H1 (cell line): ENCODE results near the gene NXPH4. TPM values are rescaled to one million over a fixed set of nuclear protein-coding genes. Genes with fewer than 3 reads are reported as not detected.

Experiments
- CTCF ChIA-PET: fragments of 300-600 bp; sonication (Branson Sonifier 250); formaldehyde crosslinking; loops from one replicate; lab custom pipeline; 2021; ENCODE audit not compliant: partially characterized antibody; lab: Charles Lee
- POLR2A ChIA-PET: fragments of 300-600 bp; sonication (Branson Sonifier 250); formaldehyde crosslinking; loops from one replicate; lab custom pipeline; 2021; ENCODE audit warnings: inconsistent platforms; ENCODE audit not compliant: partially characterized antibody; lab: Charles Lee
- DNase-seq, 2 experiments: peaks; one replicate each; pipeline versions ENCODE4 v3.0.0 to v3.0.0-alpha.2; 2010 to 2022; ENCODE audit warnings: low spot score in 2 of 2, low read depth in 1 of 2, mixed read lengths in 1 of 2
- FAIRE-seq: peaks from 2 replicates; lab custom pipeline; 2011; peaks lifted over from hg19 to GRCh38; lab: Jason Lieb, UNC
- H2AFZ ChIP-seq: 2 replicates; pipeline ENCODE4 v1.8.1; 2012; ENCODE audit warnings: low read length, inconsistent platforms
- H2AK5ac ChIP-seq: 2 replicates; pipeline ENCODE4 v1.6.1; 2013; ENCODE audit warnings: low read depth, low read length
- H2BK120ac ChIP-seq: replicated peaks from 2 replicates; pipeline ENCODE3; 2013; ENCODE audit warnings: low read depth, low read length, inconsistent platforms
- H2BK12ac ChIP-seq: 2 replicates; pipeline ENCODE4 v1.6.1; 2013; ENCODE audit warnings: low read depth, low read length
- H2BK15ac ChIP-seq: 2 replicates; pipeline ENCODE4 v1.6.1; 2013; ENCODE audit warnings: low read length
- H2BK20ac ChIP-seq: 2 replicates; pipeline ENCODE4 v1.6.1; 2013; ENCODE audit warnings: low read length
- H2BK5ac ChIP-seq: 2 replicates; pipeline ENCODE4 v1.6.1; 2013; ENCODE audit warnings: low read depth, low read length
- H3K14ac ChIP-seq: 2 replicates; pipeline ENCODE4 v1.6.1; 2013; ENCODE audit warnings: inconsistent platforms; ENCODE audit not compliant: insufficient read length
- H3K18ac ChIP-seq: 2 replicates; pipeline ENCODE4 v1.6.1; 2013; ENCODE audit warnings: low read length; ENCODE audit errors: extremely low read depth
- H3K23ac ChIP-seq: 2 replicates; pipeline ENCODE4 v1.6.1; 2013; ENCODE audit warnings: inconsistent platforms; ENCODE audit not compliant: insufficient read length
- H3K23me2 ChIP-seq: 2 replicates; pipeline ENCODE4 v1.6.1; 2013; ENCODE audit warnings: low read depth, low read length
- H3K27ac ChIP-seq: 2 replicates; pipeline ENCODE4 v1.6.1; 2011; ENCODE audit warnings: low read depth, low read length, inconsistent platforms
- H3K27me3 ChIP-seq, 4 experiments: replicated peaks in 1 of 4; 1 replicate in 1 of 4; 2 replicates in 3 of 4; pipeline versions ENCODE4 v1.6.1 to v1.8.1; 2011 to 2013; ENCODE audit warnings: low read length in 3 of 4, mild to moderate bottlenecking in 3 of 4, inconsistent platforms in 2 of 4, mixed read lengths in 2 of 4, moderate library complexity in 1 of 4; ENCODE audit not compliant: control insufficient read depth in 3 of 4, insufficient read depth in 3 of 4; ENCODE audit errors: extremely low read depth in 1 of 4
- H3K36me3 ChIP-seq, 4 experiments: 2 replicates each; pipeline versions ENCODE4 v1.6.1 to v1.8.1; 2011 to 2013; ENCODE audit warnings: mild to moderate bottlenecking in 4 of 4, low read length in 3 of 4, moderate library complexity in 2 of 4, control low read depth in 1 of 4, inconsistent platforms in 1 of 4; ENCODE audit not compliant: insufficient read depth in 4 of 4, control insufficient read depth in 2 of 4
- H3K4ac ChIP-seq: replicated peaks from 2 replicates; pipeline ENCODE3; 2013; ENCODE audit warnings: low read length, low read depth, mixed read lengths, inconsistent platforms; ENCODE audit not compliant: insufficient read length
- H3K4me1 ChIP-seq, 4 experiments: replicated peaks in 1 of 4; 1 replicate in 1 of 4; 2 replicates in 3 of 4; pipeline versions ENCODE4 v1.6.1 to v1.8.1; 2011 to 2013; ENCODE audit warnings: low read length in 3 of 4, inconsistent platforms in 2 of 4, mixed read lengths in 1 of 4; ENCODE audit not compliant: insufficient read depth in 4 of 4, control insufficient read depth in 3 of 4
- H3K4me2 ChIP-seq, 2 experiments: 2 replicates each; pipeline versions ENCODE4 v1.6.1 to v1.8.1; 2011 to 2013; ENCODE audit warnings: low read depth in 2 of 2, low read length in 2 of 2, control low read depth in 1 of 2, inconsistent platforms in 1 of 2, mild to moderate bottlenecking in 1 of 2; ENCODE audit not compliant: insufficient read depth in 1 of 2
- H3K4me3 ChIP-seq, 4 experiments: fragments of 200-600, 300-600 bp in 1 of 4; sonication (generic), shearing (Covaris generic), sonication (Bioruptor Twin) in 1 of 4; 2 replicates each; pipeline versions ENCODE4 v1.5.1 to v1.8.1; 2011 to 2016; ENCODE audit warnings: low read length in 4 of 4, low read depth in 3 of 4, control low read depth in 2 of 4, inconsistent platforms in 2 of 4, mild to moderate bottlenecking in 2 of 4, mixed read lengths in 1 of 4, moderate library complexity in 1 of 4; ENCODE audit not compliant: insufficient read depth in 2 of 4; ENCODE audit errors: extremely low read depth in 1 of 4
- H3K56ac ChIP-seq: replicated peaks from 2 replicates; pipeline ENCODE3; 2013; ENCODE audit warnings: low read depth, mild to moderate bottlenecking, mixed read lengths, low read length, inconsistent platforms; ENCODE audit not compliant: insufficient read length
- H3K79me1 ChIP-seq: 2 replicates; pipeline ENCODE4 v1.6.1; 2013; ENCODE audit warnings: low read depth, low read length, control low read depth
- H3K79me2 ChIP-seq, 2 experiments: 2 replicates each; pipeline versions ENCODE4 v1.6.1 to v1.8.1; 2012 to 2013; ENCODE audit warnings: low read length in 2 of 2, mild to moderate bottlenecking in 2 of 2, inconsistent platforms in 1 of 2; ENCODE audit not compliant: insufficient read depth in 2 of 2, control insufficient read depth in 1 of 2
- H3K9ac ChIP-seq, 4 experiments: replicated peaks in 1 of 4; 1 replicate in 1 of 4; 2 replicates in 3 of 4; pipeline versions ENCODE4 v1.6.1 to v1.8.1; 2011 to 2013; ENCODE audit warnings: low read depth in 3 of 4, low read length in 3 of 4, control low read depth in 2 of 4, mild to moderate bottlenecking in 2 of 4, moderate library complexity in 2 of 4, inconsistent platforms in 1 of 4; ENCODE audit errors: extremely low read depth in 1 of 4
- H3K9me3 ChIP-seq, 2 experiments: 2 replicates each; pipeline versions ENCODE4 v1.6.1 to v1.8.1; 2012 to 2013; ENCODE audit warnings: mild to moderate bottlenecking in 2 of 2, moderate library complexity in 2 of 2, control low read depth in 1 of 2, inconsistent platforms in 1 of 2, low read depth in 1 of 2, low read length in 1 of 2, mixed read lengths in 1 of 2; ENCODE audit not compliant: insufficient read depth in 2 of 2
- H4K20me1 ChIP-seq, 2 experiments: replicated peaks in 1 of 2; 2 replicates each; pipeline versions ENCODE3 to v1.8.1; 2011 to 2013; ENCODE audit warnings: inconsistent platforms in 2 of 2, low read length in 2 of 2, mild to moderate bottlenecking in 1 of 2; ENCODE audit not compliant: insufficient read depth in 2 of 2, control insufficient read depth in 1 of 2
- H4K5ac ChIP-seq: 2 replicates; pipeline ENCODE4 v1.6.1; 2013; ENCODE audit warnings: low read length, low read depth, mixed read lengths, inconsistent platforms; ENCODE audit not compliant: insufficient read length
- H4K8ac ChIP-seq: 2 replicates; pipeline ENCODE4 v1.8.0; 2013; ENCODE audit warnings: mild to moderate bottlenecking, moderate library complexity, low read length, inconsistent platforms; ENCODE audit not compliant: insufficient read depth; ENCODE audit errors: extremely low read depth
- H4K91ac ChIP-seq: replicated peaks from 2 replicates; pipeline ENCODE3; 2013; ENCODE audit warnings: low read length, mixed read lengths, inconsistent platforms; ENCODE audit not compliant: insufficient read length
- BRCA1 ChIP-seq: IDR thresholded peaks from 2 replicates; pipeline ENCODE4 v1.6.1; 2012; ENCODE audit warnings: low read depth, low read length, improper control_type of control experiment
- CTCF ChIP-seq, 3 experiments: IDR thresholded peaks; 1 replicate in 2 of 3; 2 replicates in 1 of 3; pipeline versions ENCODE4 v1.5.1 to v1.6.1; 2011; ENCODE audit warnings: low read length in 3 of 3, mild to moderate bottlenecking in 3 of 3, inconsistent platforms in 2 of 3, low read depth in 1 of 3, moderate library complexity in 1 of 3; ENCODE audit not compliant: insufficient read depth in 1 of 3; ENCODE audit errors: control extremely low read depth in 1 of 3
- FOSL1 ChIP-seq: IDR thresholded peaks from 2 replicates; pipeline ENCODE4 v1.6.1; 2011; ENCODE audit warnings: mild to moderate bottlenecking, low read depth, low read length, moderate library complexity; ENCODE audit not compliant: insufficient read depth
- GABPA ChIP-seq: IDR thresholded peaks from 2 replicates; pipeline ENCODE4 v1.6.1; 2011; ENCODE audit warnings: mild to moderate bottlenecking, low read length, moderate library complexity, borderline replicate concordance; ENCODE audit not compliant: insufficient read depth
- JUND ChIP-seq: IDR thresholded peaks from 2 replicates; pipeline ENCODE4 v1.6.1; 2011; ENCODE audit warnings: mild to moderate bottlenecking, improper control_type of control experiment, low read length
- RAD21 ChIP-seq, 2 experiments: IDR thresholded peaks in 1 of 2; conservative IDR thresholded peaks in 1 of 2; 2 replicates each; pipeline ENCODE4 v1.6.1; 2011; ENCODE audit warnings: low read depth in 2 of 2, low read length in 2 of 2, improper control_type of control experiment in 1 of 2, inconsistent platforms in 1 of 2, mild to moderate bottlenecking in 1 of 2, moderate library complexity in 1 of 2
- RBBP5 ChIP-seq: IDR thresholded peaks from 2 replicates; pipeline ENCODE4 v1.7.1; 2012; ENCODE audit warnings: low read depth, mild to moderate bottlenecking, inconsistent platforms, low read length, moderate library complexity, borderline replicate concordance
- SP2 ChIP-seq: IDR thresholded peaks from 2 replicates; pipeline ENCODE4 v1.6.1; 2012; ENCODE audit warnings: mild to moderate bottlenecking, low read length, inconsistent platforms
- SRF ChIP-seq: IDR thresholded peaks from 2 replicates; pipeline ENCODE4 v1.6.1; 2011; ENCODE audit warnings: mild to moderate bottlenecking, low read depth, low read length, moderate library complexity
- ZNF274 ChIP-seq: IDR thresholded peaks from 2 replicates; pipeline ENCODE4 v1.7.0; 2012; ENCODE audit warnings: low read length, borderline replicate concordance; ENCODE audit errors: extremely low read depth
- WGBS, 2 experiments: shearing (Covaris generic) in 1 of 2; methylation state at CpG; one replicate each; pipeline versions ENCODE4 v1.1.6 to v1.1.7; 2013 to 2015; ENCODE audit warnings: low lambda C conversion rate in 2 of 2, mixed read lengths in 2 of 2, inconsistent platforms in 1 of 2, low coverage in 1 of 2, missing lambda C conversion rate in 1 of 2; ENCODE audit not compliant: insufficient replicate concordance in 2 of 2, insufficient coverage in 1 of 2, insufficient read length in 1 of 2; ENCODE audit errors: extremely low coverage in 1 of 2, missing lambda C conversion rate in 1 of 2; 5-methylcytosine and 5-hydroxymethylcytosine counted together
- polyA plus RNA-seq, 7 experiments: library from polyadenylated mRNA; depleted of rRNA in 3 of 7; stranded (reverse) in 5 of 7; unstranded in 2 of 7; fragments of >200 nt in 5 of 7; fragments of 200-250 nt in 2 of 7; gene quantifications; 1 replicate in 5 of 7; 2 replicates in 1 of 7; 4 replicates in 1 of 7; pipeline versions ENCODE4 v1.2.1 to v1.2.3, GENCODE V29; 2011 to 2013; ENCODE audit warnings: missing spikeins in 2 of 7, mixed read lengths in 2 of 7
- total RNA-seq: library from RNA; stranded (reverse); fragmentation: NEBNext Ultra II Directional; extraction: Animal tissue kit (Norgen Biotek cat#: 25700); gene quantifications from 2 replicates; pipeline ENCODE4 v1.2.1, GENCODE V29; 2021

The NXPH4 gene
- total and polyA plus RNA-seq, 2 of the 8 experiments (the other 6 are each of a cell fraction or from before 2014, with no cell fraction given), result 0.92 to 1.7 TPM

GRCh38 chr12:57270966-57271470, 54.4 kb downstream of the NXPH4 start:
- DNase-seq (no peak), FAIRE-seq (peak; percentile 72)
- H3K27ac ChIP-seq, result no peak overlapping the region
- no peak overlapping the region for H2AFZ ChIP-seq
- H3K4ac ChIP-seq, result no peak overlapping the region
- H3K23me2 ChIP-seq, result no peaks in the 10 kb centered on the region
- no peak overlapping the region for H3K18ac ChIP-seq
- no peak overlapping the region for H4K5ac ChIP-seq
- H4K91ac ChIP-seq, result no peak overlapping the region
- TF ChIP-seq SP2, result no peak
- TF ChIP-seq ZNF274, result no peak
- TF ChIP-seq RAD21 (IDR thresholded peaks at IDR 0.05 in 1 of 2, conservative IDR thresholded peaks at IDR 0.05 in 1 of 2; ENCODE audit: low read depth in 2 of 2, low read length in 2 of 2), result peak in 1 of 2 experiments; percentile 46; a peak in 2 of 4 replicates
- no peak for TF ChIP-seq BRCA1
- no peak for TF ChIP-seq RBBP5
- TF ChIP-seq CTCF (IDR thresholded peaks at IDR 0.05; ENCODE audit: control extremely low read depth in 1 of 3, insufficient read depth in 1 of 3, low read depth in 1 of 3, low read length in 3 of 3), result peak in 2 of 3 experiments; percentile 45 to 47; a peak in 3 of 4 replicates
- no peak for TF ChIP-seq SRF
- no peak for TF ChIP-seq GABPA
- TF ChIP-seq JUND, result no peak
- no peak for TF ChIP-seq FOSL1
- no peaks in the 10 kb centered on the region for H3K79me1 ChIP-seq
- no peak overlapping the region for H2BK5ac ChIP-seq
- H3K36me3 ChIP-seq, result peaks cover 0 to 15% (median 6%) of the 10 kb centered on the region in 4 experiments; a peak in 5 of 8 replicates
- no peak overlapping the region for H3K9ac ChIP-seq
- no peaks in the 10 kb centered on the region for H3K9me3 ChIP-seq
- no peaks in the 10 kb centered on the region for H3K27me3 ChIP-seq
- no peak overlapping the region for H4K8ac ChIP-seq
- no peak overlapping the region for H3K56ac ChIP-seq
- no peak overlapping the region for H2BK15ac ChIP-seq
- WGBS, 2 experiments, result 100% methylated on average over 1 of the region's 1 CpG; no CpG with 5 or more reads in 1 of the 2 experiments
- no peak overlapping the region for H3K14ac ChIP-seq
- H2BK20ac ChIP-seq, result no peak overlapping the region
- ChIA-PET POLR2A (interaction anchor here (0.9 to 2.8 kb wide), 6 partner anchors 10 to 219 kb away, joined by 4 to 12 read pairs (median 6); partner anchors contain the start of gene INHBE), CTCF (interaction anchor here (0.6 to 6.0 kb wide), 18 partner anchors 8 to 728 kb away, joined by 3 to 35 read pairs (median 7); partner anchors contain the start of genes INHBE and STAC3)
- H3K23ac ChIP-seq, result no peak overlapping the region
- H3K4me3 ChIP-seq, result no peak overlapping the region
- H2BK12ac ChIP-seq, result no peak overlapping the region
- H3K4me2 ChIP-seq, result no peak overlapping the region
- H2BK120ac ChIP-seq, result no peak overlapping the region
- H2AK5ac ChIP-seq, result no peak overlapping the region
- no peaks in the 10 kb centered on the region; a peak in 1 of 7 replicates for H3K4me1 ChIP-seq
- H3K79me2 ChIP-seq, result no peaks in the 10 kb centered on the region
- peaks cover 0 to 2% of the 10 kb centered on the region in 2 experiments for H4K20me1 ChIP-seq
